Measurements from ENCODE around the gene UBE3C.

The UBE3C gene

GRCh38 chr7:157313645-157314044 lies 174.9 kb downstream of the UBE3C start:
- TF ChIP-seq CEBPB (IDR thresholded peaks at IDR 0.05) (no peak), ZBTB7A (IDR thresholded peaks at IDR 0.05; ENCODE audit: low read depth) (no peak), YY1 (IDR thresholded peaks at IDR 0.05; ENCODE audit: low read depth) (no peak), FOXM1 (IDR thresholded peaks at IDR 0.05; ENCODE audit: borderline replicate concordance, low read depth) (no peak), MAX (IDR thresholded peaks at IDR 0.05) (no peak), EGR1 (IDR thresholded peaks at IDR 0.05) (no peak), RAD21 (IDR thresholded peaks at IDR 0.05; ENCODE audit: low read depth) (no peak), NFIC (IDR thresholded peaks at IDR 0.05) (no peak), REST (IDR thresholded peaks at IDR 0.05; ENCODE audit: low read depth) (no peak), TAF1 (IDR thresholded peaks at IDR 0.05; ENCODE audit: low read depth) (no peak), USF1 (IDR thresholded peaks at IDR 0.05) (no peak)

- no peak for TF ChIP-seq TEAD4 (IDR thresholded peaks at IDR 0.05)
- TF ChIP-seq YY1 (IDR thresholded peaks at IDR 0.05; ENCODE audit: low read depth), result no peak
- TF ChIP-seq NFIC (IDR thresholded peaks at IDR 0.05), result no peak
- TF ChIP-seq REST (IDR thresholded peaks at IDR 0.05; ENCODE audit: low read depth), result no peak
- TF ChIP-seq TAF1 (IDR thresholded peaks at IDR 0.05; ENCODE audit: low read depth), result no peak
- no peak for TF ChIP-seq FOXM1 (IDR thresholded peaks at IDR 0.05; ENCODE audit: borderline replicate concordance, low read depth)
- no peak for TF ChIP-seq USF1 (IDR thresholded peaks at IDR 0.05)
- no peak for TF ChIP-seq CREB1 (IDR thresholded peaks at IDR 0.05; ENCODE audit: low read depth)
- TF ChIP-seq TCF12 (IDR thresholded peaks at IDR 0.05; ENCODE audit: low read depth), result no peak
- no peak for TF ChIP-seq EP300 (IDR thresholded peaks at IDR 0.05; ENCODE audit: borderline replicate concordance)
- TF ChIP-seq ZBTB7A (IDR thresholded peaks at IDR 0.05; ENCODE audit: low read depth), result no peak
- no peak for TF ChIP-seq EGR1 (IDR thresholded peaks at IDR 0.05)
- no peak for TF ChIP-seq CEBPB (IDR thresholded peaks at IDR 0.05)
These were observed 179.4 kb downstream of the UBE3C start for GRCh38 chr7:157318015-157318706.

All from Ishikawa (cell line).